SK-N-SH (cell line): Measurements from ENCODE around the gene SRGAP1.

Experiments
- CTCF ChIP-seq: fragments of 200-600 bp; sonication (generic); IDR thresholded peaks from 2 replicates; pipeline ENCODE4 v1.6.1; 2017; ENCODE audit warnings: antibody characterized with exemption, mild to moderate bottlenecking, moderate library complexity
- EZH2phosphoT487 ChIP-seq: fragments of 200-600 bp; sonication (generic); IDR thresholded peaks from 2 replicates; pipeline ENCODE4 v1.6.1; 2017; ENCODE audit warnings: low read depth, mixed run types, mild to moderate bottlenecking, antibody characterized with exemption, moderate library complexity, borderline replicate concordance
- FOXJ3 ChIP-seq: sonication (generic); formaldehyde crosslinking; IDR thresholded peaks from 2 replicates; pipeline ENCODE4 v1.5.1; 2020; ENCODE audit warnings: mild to moderate bottlenecking, missing genetic modification reagents
- NFIC ChIP-seq: IDR thresholded peaks from 2 replicates; pipeline ENCODE4 v1.4.0; 2012; ENCODE audit warnings: borderline replicate concordance
- NRF1 ChIP-seq: IDR thresholded peaks from 2 replicates; pipeline ENCODE4 v1.6.1; 2012; ENCODE audit warnings: low read depth, mild to moderate bottlenecking, low read length
- SIN3A ChIP-seq: IDR thresholded peaks from 2 replicates; pipeline ENCODE4 v1.6.1; 2012; ENCODE audit warnings: low read depth, mild to moderate bottlenecking, low read length, moderate library complexity, borderline replicate concordance
- USF2 ChIP-seq: fragments of 150-350 bp; IDR thresholded peaks from 2 replicates; pipeline ENCODE4 v1.6.1; 2017; ENCODE audit warnings: antibody characterized with exemption, low read length, low read depth, borderline replicate concordance
- YY1 ChIP-seq: IDR thresholded peaks from 2 replicates; pipeline ENCODE4 v1.4.0; 2012; ENCODE audit warnings: low read depth, mild to moderate bottlenecking

- TF ChIP-seq FOXJ3 (no peak), CTCF (no peak), NRF1 (no peak), NFIC (no peak), EZH2phosphoT487 (no peak), USF2 (no peak), YY1 (no peak), SIN3A (no peak)
Observed at GRCh38 chr12:64030155-64030554, 185.7 kb downstream of the SRGAP1 start.
